ENCODE results near the gene ARFGEF2.
A peak's percentile ranks its signal among the peaks of the same experiment; 100 is the strongest.
"Not testable (repeated sequence)": the region's sequence is repeated elsewhere in the genome, so short reads cannot be mapped to it uniquely, and the experiment has no call there.

ARFGEF2 gene

GRCh38 chr20:48956052-48956451 is 34.5 kb downstream of the ARFGEF2 start:
- DNase-seq, result no peak

- DNase-seq, result no peak
These were observed 35.6 kb downstream of the ARFGEF2 start for GRCh38 chr20:48957053-48957481.

- no peak for DNase-seq
These were observed 36.0 kb downstream of the ARFGEF2 start for GRCh38 chr20:48957533-48957932.

DNA sequence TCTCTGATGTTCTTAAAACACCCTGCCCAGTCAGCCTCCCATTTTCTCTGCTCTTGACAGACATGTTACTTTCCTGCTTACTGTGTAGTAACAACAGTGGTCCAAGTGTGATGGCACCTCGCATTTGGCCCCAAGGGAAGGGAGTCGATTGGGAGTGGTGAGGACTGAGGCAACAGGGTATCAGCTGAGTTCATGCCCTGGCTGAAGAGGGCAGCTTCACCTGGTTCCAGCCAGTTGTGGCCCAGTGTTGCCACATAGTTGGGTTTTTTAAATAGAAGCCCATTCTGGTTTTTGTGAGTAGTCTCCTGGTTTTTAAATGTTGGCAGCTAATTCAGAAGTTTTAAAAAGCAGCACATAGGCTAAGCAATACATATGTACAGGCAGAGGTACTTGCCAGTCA is 37.2 kb downstream of the ARFGEF2 start:
- DNase-seq, result no peak

DNA sequence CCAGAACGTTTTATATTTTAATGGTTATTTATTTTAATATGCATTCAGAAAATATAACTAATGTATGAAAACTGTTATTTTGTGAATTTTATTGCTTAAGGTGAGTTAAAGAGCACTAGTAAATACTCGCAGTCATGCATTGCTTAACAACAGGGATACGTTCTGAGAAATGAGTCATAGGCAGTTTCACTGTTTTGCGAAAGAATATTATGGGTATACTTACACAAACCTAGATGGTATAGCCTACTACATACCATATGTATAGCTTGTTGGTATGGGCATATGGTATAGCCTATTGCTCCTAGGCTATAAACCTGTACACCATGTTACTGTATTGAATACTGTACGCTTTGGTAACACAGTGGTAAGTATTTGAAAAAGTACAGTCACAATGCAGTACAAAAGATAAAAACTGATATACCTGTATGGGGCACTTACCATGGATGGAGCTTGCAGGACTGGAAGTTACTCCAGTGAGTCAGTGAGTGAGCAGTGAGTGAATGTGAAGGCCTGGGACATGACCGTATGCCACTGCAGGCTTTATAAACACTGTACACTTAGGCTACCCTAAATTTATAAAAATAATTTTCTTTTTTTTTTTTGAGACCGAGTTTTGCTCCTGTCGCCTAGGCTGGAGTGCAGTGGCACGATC is 38.5 kb downstream of the ARFGEF2 start:
- DNase-seq, result peak in 2 of 4 experiments; percentile 13 to 20

GRCh38 chr20:48962421-48962820 is 40.9 kb downstream of the ARFGEF2 start:
- DNase-seq, result peak in 2 of 4 experiments; percentile 27 to 38

GRCh38 chr20:48962976-48963771 is 41.7 kb downstream of the ARFGEF2 start:
- DNase-seq, result peak; percentile 49 to 69 (median 66)

DNA sequence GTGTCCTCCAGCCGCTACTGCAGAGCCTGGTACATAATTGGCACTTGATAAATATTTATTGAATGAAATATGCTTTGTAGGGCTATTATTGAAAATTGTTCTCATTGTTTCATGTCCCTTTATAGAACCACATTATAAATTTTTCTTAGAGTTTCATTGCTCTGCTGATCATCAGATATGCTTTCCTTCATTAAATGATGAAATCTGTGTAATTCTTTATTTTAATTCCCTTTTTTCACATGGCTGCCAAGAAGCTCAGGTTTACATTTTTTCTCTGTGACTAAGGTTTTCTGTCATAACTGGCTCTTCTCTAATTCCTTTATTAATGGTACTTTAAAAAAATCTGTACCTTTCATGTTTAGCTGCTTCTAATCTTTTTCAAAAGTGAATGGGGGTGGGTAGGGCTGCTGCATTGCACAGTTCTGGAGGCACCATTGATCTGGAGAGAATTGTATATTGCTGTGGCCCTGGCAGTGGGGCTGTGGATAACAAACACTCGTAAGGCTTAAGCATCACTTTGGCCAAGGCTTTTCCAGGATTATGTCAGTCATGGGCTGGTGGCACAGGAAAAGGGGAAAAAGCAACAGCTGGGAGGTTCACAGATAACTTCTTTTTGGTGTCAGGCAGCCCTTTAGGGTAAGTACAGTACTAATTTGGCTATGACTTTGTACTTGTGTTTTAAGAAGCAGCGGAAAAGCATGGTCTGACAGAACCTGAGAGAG is 43.8 kb downstream of the ARFGEF2 start:
- DNase-seq, result no peak

DNA sequence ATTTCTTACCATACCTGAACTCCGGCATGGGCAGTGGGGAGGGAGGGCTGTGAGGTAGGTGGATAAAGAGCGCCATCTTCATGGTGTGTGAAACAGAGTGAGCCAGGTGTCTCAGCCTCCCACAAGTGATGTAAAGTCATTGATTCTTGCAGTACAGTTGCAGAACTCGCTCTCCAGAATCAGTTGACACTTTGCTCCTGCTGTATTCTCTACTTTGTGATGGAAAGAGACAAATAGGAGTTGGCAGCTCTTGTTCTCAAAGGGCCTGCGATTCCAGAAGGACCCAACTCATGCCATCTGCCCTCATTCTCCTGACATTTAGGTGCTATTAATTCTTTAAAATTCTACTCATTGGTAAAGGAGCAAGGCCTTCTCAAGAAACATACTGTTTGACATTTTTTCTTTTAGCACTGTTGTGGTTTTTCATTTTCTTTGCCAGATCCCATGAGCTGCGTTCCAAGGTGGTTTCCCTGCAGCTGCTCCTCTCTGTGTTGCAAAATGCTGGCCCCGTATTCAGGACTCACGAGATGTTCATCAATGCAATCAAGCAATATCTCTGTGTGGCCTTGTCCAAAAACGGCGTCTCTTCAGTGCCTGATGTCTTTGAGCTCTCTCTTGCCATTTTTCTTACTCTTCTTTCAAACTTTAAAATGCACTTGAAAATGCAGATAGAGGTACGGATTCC is 49.3 kb downstream of the ARFGEF2 start:
- no peak for DNase-seq

DNA sequence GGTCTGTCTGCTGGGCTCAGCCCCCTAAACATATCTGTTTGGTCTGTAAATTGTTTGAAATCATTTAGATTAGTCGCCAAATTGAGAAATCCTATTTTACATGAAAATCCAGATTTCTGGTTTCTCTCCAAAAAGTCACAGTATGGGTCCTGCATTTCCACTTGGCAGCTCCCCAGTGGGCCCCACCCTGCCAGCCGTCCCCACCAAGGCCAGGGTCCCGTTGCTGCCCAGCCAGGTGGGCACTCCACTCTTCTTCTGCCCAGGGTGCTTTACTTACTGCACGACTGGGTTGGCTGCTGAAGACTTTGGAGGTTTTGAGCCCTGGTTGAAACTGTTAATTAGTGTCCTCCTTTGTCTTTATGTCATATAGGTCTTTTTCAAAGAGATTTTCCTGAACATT is 50.4 kb downstream of the ARFGEF2 start:
- no peak for DNase-seq

- DNase-seq, result no peak
These were observed 51.3 kb downstream of the ARFGEF2 start for GRCh38 chr20:48972816-48973215.

GRCh38 chr20:48975955-48976354 is 54.4 kb downstream of the ARFGEF2 start:
- no peak for DNase-seq

DNA sequence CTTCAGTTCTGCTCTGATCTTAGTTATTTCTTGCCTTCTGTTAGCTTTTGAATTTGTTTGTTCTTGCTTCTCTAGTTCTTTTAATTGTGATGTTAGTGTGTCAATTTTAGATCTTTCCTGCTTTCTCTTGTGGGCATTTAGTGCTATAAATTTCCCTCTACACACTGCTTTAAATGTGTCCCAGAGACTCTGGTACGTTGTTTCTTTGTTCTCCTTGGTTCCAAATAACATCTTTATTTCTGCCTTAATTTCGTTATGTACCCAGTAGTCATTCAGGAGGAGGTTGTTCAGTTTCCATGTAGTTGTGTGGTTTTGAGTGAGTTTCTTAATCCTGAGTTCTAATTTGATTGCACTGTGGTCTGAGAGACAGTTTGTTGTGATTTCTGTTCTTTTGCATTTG is 58.5 kb downstream of the ARFGEF2 start:
- not testable (repeated sequence) for DNase-seq

GRCh38 chr20:48983423-48984400 is 62.2 kb downstream of the ARFGEF2 start:
- no peak for DNase-seq

DNA sequence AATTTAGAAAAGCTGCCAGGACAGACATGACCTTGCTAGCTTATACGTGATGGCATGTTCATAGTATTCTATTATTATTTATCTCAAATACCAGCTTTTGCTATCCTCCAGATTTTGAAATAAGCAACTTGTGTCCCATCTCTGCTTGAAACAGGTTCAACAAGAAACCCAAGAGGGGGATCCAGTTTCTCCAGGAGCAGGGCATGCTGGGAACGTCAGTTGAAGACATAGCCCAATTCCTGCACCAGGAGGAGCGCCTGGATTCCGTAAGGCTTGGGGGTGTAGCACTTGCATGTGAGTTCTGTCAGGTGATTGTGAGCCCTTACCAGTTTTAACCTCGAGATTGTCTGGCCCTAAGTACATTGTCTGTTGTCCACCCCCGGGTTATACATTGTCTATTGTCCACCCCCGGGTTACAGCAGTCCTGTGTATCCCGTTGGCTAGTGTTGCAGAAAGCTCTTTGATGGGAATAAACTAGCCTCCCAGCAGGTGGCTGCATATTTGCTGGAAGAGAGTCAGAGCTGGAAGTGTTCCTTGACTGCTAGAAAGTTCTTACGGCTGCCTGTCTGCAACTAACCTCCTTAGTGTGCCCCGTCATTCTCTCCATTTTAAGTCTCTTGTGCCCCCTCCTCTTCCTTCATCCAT is 63.2 kb downstream of the ARFGEF2 start:
- no peak for DNase-seq

DNA sequence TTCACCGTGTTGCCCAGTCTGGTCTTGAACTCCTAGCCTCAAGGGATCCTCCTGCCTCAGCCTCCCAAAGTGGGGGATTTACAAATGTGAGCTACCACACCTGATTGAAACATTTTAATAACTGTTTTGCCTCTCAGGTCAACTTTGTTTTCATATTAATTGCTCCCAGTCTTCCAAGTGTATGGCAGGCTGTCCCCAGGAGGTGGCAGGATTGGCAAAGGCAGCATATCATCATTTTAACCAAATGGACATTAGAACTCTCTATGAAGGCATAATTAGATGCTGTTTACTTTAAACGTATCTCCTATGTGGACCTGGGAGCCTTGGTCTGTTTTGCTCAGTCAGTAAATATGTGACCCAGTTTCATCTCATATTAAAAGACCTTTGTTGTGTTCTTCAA is 65.4 kb downstream of the ARFGEF2 start:
- no peak for DNase-seq

DNA sequence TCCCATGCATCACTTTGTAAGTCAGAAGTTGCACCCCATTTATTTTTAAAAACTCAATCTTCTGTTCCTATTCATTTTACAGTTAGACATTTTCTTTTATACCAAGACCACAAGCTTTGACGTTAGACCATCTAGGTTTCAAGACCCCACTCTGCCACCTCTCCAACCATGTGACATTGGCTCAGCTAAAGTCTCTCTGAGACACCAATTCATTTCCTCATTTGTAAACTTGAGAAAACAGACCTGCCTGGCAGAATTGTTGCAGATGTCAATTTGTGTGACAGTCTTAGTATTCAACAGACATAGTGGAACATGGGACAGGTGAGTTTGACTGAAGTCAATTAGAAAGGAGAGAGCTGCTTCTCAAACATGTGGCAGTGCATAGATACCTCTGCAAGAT is 69.0 kb downstream of the ARFGEF2 start:
- DNase-seq, result peak; percentile 9 to 29 (median 24)

GRCh38 chr20:48995589-48995988 is 74.1 kb downstream of the ARFGEF2 start:
- DNase-seq, result no peak

DNA sequence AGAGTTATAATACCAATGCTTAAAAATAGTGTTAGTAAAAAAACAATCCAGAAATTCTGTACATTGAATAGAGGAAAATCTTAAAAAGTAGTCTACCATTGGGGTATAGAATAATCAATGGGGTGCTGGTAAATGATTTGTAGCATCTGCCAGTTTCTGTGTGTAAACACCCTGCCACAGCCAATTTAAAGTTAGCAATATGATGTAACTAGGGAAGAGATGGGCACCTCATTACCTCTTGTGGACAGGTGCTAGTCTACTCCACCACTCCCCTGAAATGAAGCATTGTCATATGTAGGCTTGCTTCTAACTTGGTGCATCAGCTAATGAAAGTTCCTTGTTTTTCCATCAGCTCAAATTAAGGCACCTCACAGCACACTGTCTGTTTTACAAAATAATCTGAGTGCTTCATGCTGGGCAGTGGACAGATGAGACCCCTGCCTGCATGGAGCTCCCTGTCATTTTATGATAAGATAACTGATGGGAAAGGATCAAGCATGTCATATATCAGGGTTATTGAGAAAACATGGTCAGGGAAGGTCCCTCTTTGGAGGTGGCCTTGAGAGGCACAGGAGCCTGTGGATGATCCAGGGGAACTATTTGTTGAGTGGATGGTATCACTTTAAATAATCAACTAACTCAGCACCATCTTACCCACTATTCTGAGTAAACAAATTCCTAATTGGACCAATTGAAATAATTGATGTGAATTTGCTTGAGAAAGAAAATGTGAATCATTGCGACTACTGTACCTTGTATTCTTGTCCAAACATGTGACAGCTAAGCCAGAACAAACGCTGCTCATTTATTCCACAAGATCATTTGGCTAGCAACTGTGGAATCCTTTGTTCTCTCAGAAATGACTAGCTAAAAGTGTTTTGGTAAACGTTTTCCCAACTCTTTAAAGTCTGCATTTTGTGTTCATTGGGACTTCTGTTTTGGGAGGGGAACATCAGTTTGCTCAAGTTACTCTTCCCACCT is 78.7 kb downstream of the ARFGEF2 start:
- DNase-seq, result no peak

- no peak for DNase-seq
These were observed 80.2 kb downstream of the ARFGEF2 start for GRCh38 chr20:49001741-49002140.

Measured in suppressor macrophage (primary cell).